Measurements from ENCODE around the gene ZNF777. TPM values are rescaled to one million over a fixed set of nuclear protein-coding genes. Genes with fewer than 3 reads are reported as not detected.

Gene ZNF777
- total RNA-seq = 9.8 TPM

DNA sequence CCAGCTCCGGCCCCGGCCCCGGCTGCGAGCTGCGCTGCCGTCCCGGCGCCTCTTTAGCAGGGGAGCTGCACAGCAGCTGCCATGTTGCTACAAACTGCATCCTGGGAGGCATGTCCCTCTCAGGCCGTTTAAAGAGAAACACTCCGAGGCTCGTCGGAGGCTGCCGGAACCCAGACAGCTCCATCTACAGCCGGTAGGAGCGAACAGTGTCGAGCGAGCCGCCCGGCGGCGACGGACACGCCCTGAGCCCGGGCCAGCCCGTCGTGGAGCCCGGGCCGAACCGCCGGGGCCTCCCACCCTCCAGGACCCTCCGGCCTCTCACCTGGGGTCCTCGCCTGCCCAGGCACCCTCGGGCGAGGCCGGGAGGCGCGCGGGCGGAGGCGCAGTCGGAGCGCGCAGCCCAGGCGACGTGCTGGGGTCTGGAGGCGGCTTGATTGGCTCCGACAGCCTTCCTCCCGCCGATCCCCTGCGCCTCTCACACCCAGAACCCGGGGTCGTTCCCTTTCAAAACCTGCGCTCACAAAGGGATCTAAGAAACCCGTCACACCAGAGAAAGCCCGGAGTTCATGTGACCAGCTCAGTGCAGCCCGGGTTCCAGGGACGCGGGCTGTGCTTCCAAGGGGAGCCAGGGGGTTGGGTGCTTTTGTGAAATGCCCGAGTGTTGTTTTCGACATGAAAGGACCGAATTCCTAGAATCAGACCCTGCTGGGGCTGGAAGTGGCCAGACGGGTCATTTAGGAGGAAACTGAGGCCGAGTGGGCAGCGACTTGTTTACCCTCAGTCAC, at the start of gene ZNF777:
TSS of gene ZNF777 (minus strand) at position 570 of the 785 bp plus-strand sequence. CDS start 5,040 bp downstream, outside the sequence.

DNA sequence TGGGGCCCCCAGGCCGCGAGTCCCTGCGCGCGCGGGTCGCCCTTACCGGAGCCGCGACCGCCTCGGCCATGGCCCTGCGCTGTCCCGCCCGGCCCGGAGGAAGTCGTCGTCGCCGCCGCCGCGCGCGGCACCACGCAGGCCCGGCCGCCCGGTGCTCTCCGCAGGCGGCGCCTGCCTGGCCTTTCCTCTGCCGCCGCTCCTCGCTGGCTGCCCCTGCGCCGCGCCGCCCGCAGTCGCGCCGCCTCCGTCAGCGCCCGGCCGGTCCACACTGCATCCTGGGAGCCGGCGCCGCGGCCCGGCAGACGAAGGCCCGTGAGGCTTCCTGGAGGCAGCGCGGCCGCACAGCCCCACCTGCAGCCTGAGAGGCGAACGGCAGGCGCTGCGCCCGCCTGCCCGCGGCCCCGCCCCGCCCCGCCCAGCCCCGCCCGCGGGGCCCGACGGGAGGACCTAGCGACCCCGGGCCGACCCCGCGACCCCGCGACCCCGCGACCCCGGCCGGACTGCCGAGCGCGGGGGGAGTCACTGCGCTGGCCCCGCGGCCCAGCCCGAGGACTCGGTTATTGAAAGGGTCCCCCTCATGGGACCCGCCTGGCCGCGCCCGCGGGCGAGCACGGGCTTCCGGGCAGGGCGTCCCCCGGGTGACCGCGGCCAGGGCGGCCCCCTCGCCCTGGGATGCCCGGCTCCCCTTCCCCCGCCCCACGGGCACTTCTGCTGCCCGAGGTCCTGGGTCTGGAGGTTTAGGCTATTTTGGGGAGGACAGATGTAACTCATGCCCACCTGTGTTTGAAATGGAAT, 36.8 kb upstream of the ZNF777 start, which contains the start of gene ZNF746:
TSS of gene ZNF746 (minus strand) at position 343 of the 795 bp plus-strand sequence. CDS start at position 70, 273 bp downstream.

Other genes starting within 250 kb of the ZNF777 start
- gene ZNF212, start 221.4 kb downstream of the ZNF777 start, total RNA-seq = 11.4 TPM
- gene ZNF783, start 198.9 kb downstream of the ZNF777 start, total RNA-seq = 16.8 TPM
- gene ZNF746, start 36.7 kb upstream of the ZNF777 start, total RNA-seq = 19.3 TPM

Measured in metanephros (tissue), 1 donor.